Fibroblast of the aortic adventitia (primary cell): ENCODE data around the gene UQCR10. TPM values are rescaled to one million over a fixed set of nuclear protein-coding genes. Genes with fewer than 3 reads are reported as not detected.

Source experiments
- DNase-seq: peaks from one replicate; pipeline ENCODE4 v3.0.0-alpha.2; 2010; ENCODE audit warnings: low read depth
- H3K4me3 ChIP-seq: 2 replicates; pipeline ENCODE4 v1.5.1; 2011; ENCODE audit warnings: low read depth, mild to moderate bottlenecking, control low read depth, low read length, moderate library complexity
- total RNA-seq: library from RNA; depleted of rRNA; stranded (reverse); fragments of >200 nt; gene quantifications from 2 replicates; pipeline ENCODE4 v1.2.3, GENCODE V29; 2012; ENCODE audit warnings: low replicate concordance
- TF ChIP-seq, protein P1 (sequence below): IDR thresholded peaks from 2 replicates; pipeline ENCODE4 v1.5.1; 2011; ENCODE audit warnings: mild to moderate bottlenecking, low read length, control low read depth, inconsistent platforms; ENCODE audit not compliant: insufficient read depth

UQCR10 gene
- total RNA-seq, result 11.9 and 53.2 TPM in 2 replicates

- DNase-seq, result peak; percentile 94
- TF ChIP-seq, protein P1, sequence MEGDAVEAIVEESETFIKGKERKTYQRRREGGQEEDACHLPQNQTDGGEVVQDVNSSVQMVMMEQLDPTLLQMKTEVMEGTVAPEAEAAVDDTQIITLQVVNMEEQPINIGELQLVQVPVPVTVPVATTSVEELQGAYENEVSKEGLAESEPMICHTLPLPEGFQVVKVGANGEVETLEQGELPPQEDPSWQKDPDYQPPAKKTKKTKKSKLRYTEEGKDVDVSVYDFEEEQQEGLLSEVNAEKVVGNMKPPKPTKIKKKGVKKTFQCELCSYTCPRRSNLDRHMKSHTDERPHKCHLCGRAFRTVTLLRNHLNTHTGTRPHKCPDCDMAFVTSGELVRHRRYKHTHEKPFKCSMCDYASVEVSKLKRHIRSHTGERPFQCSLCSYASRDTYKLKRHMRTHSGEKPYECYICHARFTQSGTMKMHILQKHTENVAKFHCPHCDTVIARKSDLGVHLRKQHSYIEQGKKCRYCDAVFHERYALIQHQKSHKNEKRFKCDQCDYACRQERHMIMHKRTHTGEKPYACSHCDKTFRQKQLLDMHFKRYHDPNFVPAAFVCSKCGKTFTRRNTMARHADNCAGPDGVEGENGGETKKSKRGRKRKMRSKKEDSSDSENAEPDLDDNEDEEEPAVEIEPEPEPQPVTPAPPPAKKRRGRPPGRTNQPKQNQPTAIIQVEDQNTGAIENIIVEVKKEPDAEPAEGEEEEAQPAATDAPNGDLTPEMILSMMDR, result no peak
- peak within 1 kb of the TSS; percentile 100 for H3K4me3 ChIP-seq
These were observed at the start of gene UQCR10 for GRCh38 chr22:29767171-29768051. TSS of gene UQCR10 (plus strand) at chr22:29767369. CDS start at chr22:29767399, 30 bp downstream.

DNA sequence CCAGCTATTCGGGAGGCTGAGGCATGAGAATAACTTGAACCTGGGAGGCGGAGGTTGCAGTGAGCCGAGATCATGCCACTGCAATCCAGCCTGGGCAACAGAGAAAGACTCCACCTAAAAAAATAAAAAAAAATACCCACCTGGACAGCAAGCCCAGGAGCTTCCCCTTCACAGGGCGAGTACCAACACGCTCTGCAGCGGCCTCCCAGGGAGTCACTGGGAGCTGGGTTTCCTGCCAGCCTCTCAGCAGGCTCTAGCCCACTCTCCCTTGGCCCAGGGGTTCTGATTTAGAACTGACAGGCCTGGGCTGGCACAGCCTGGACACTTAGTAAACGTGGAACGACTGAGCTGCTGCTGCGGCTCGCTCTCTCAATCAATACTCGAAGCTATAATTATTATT is 49.4 kb upstream of the UQCR10 start:
- DNase-seq, result no peak
- no peak overlapping the region for H3K4me3 ChIP-seq
- TF ChIP-seq, protein P1, result no peak

- H3K4me3 ChIP-seq, result no peak overlapping the region
- DNase-seq, result no peak
- TF ChIP-seq, protein P1, result no peak
These were observed 47.9 kb upstream of the UQCR10 start for GRCh38 chr22:29718949-29719898.

- TF ChIP-seq, protein P1, result no peak
- H3K4me3 ChIP-seq, result no peak within 1 kb of the TSS
- DNase-seq, result no peak
These were observed 47.1 kb upstream of the UQCR10 start, which contains the start of gene CABP7 for GRCh38 chr22:29719899-29720645. TSS of gene CABP7 (plus strand) at chr22:29720003. CDS start at chr22:29720425, 422 bp downstream.

- TF ChIP-seq, protein P1, result no peak
- no peak overlapping the region for H3K4me3 ChIP-seq
These were observed 46.3 kb upstream of the UQCR10 start for GRCh38 chr22:29720811-29721323.

DNA sequence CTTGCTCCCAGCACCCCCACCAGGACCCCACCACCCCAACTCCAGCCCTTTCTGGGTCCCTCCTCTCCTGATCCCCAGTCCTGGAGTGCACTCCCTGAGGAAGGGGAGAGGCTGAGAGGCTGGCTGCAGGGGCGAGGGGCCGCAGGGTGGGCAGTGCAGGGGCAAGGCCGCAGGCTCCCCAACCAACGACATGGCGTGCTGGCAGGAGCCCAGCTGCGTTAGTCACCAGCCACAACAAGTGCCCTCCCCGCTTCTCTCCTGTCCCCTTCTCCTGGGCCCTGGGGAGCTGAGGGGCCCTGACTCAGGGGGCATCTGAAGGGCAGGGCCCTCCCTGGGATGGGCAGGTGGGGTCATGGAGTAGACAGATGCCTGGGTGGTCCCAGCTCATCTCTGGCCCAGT is 45.0 kb upstream of the UQCR10 start:
- H3K4me3 ChIP-seq, result no peak overlapping the region
- DNase-seq, result no peak
- TF ChIP-seq, protein P1, result no peak

More at GRCh38 chr22:29720811-29721323, 46.3 kb upstream of the UQCR10 start:
- no peak for DNase-seq
